Panc1 (cell line): Measurements from ENCODE around the gene PHF2. TPM values are rescaled to one million over a fixed set of nuclear protein-coding genes. Genes with fewer than 3 reads are reported as not detected.

Source experiments
- ATAC-seq: fragments of 200-7000 bp; cut with Tn5 transposase; 2 replicates; pipeline ENCODE4 v1.9.1; 2020; ENCODE audit warnings: mild to moderate bottlenecking, moderate library complexity
- BruUV-seq: library from RNA; stranded (reverse); fragments of 400-500 nt; replicated peaks from 2 replicates; lab custom pipeline; 2021; lab: Mats Ljungman, UMichigan
- CTCF ChIA-PET: fragments of 300-600 bp; sonication (Branson Sonifier 250); formaldehyde crosslinking; loops from one replicate; lab custom pipeline; 2022; ENCODE audit warnings: antibody characterized with exemption; lab: Charles Lee
- POLR2A ChIA-PET: fragments of 300-600 bp; sonication (Branson Sonifier 250); formaldehyde crosslinking; loops from one replicate; lab custom pipeline; 2022; ENCODE audit warnings: antibody characterized with exemption; lab: Charles Lee
- DNase-seq: peaks from one replicate; pipeline ENCODE4 v3.0.0-alpha.2; 2010; ENCODE audit warnings: low read depth, low spot score
- H3K27ac ChIP-seq: 2 replicates; pipeline ENCODE4 v1.5.1; 2011; ENCODE audit warnings: mild to moderate bottlenecking, low read length, inconsistent platforms
- H3K27me3 ChIP-seq: fragments of 200-500 bp; sonication (Bioruptor generic); 2 replicates; pipeline ENCODE4 v1.6.0; 2014; ENCODE audit warnings: low read length, inconsistent platforms; ENCODE audit not compliant: control insufficient read depth, insufficient read depth
- H3K36me3 ChIP-seq: fragments of 200-500 bp; sonication (Bioruptor generic); 2 replicates; pipeline ENCODE4 v1.5.1; 2014; ENCODE audit warnings: inconsistent platforms, mild to moderate bottlenecking, low read length, moderate library complexity; ENCODE audit not compliant: control insufficient read depth, insufficient read depth
- H3K4me1 ChIP-seq: 2 replicates; pipeline ENCODE4 v1.5.1; 2011; ENCODE audit warnings: inconsistent platforms, mild to moderate bottlenecking, low read length, moderate library complexity; ENCODE audit not compliant: control insufficient read depth, insufficient read depth
- H3K4me3 ChIP-seq, 2 experiments: 2 replicates each; pipeline ENCODE4 v1.5.1; 2011 to 2012; ENCODE audit warnings: low read depth in 2 of 2, low read length in 2 of 2, mild to moderate bottlenecking in 2 of 2, inconsistent platforms in 1 of 2, moderate library complexity in 1 of 2
- H3K9me3 ChIP-seq: fragments of 200-500 bp; sonication (Bioruptor generic); 2 replicates; pipeline ENCODE4 v1.5.1; 2014; ENCODE audit warnings: low read depth, mild to moderate bottlenecking, inconsistent platforms, low read length, moderate library complexity; ENCODE audit not compliant: control insufficient read depth, insufficient read depth
- CTCF ChIP-seq: fragments of 450-650 bp; IDR thresholded peaks from 2 replicates; pipeline ENCODE4 v1.5.1; 2017; ENCODE audit warnings: mild to moderate bottlenecking
- POLR2AphosphoS5 ChIP-seq: IDR thresholded peaks from 2 replicates; pipeline ENCODE4 v1.6.1; 2012; ENCODE audit warnings: mild to moderate bottlenecking, low read depth, low read length, moderate library complexity
- REST ChIP-seq, 2 experiments: IDR thresholded peaks; 2 replicates each; pipeline ENCODE4 v1.6.1; 2011 to 2012; ENCODE audit warnings: low read depth in 2 of 2, control low read depth in 1 of 2, low read length in 1 of 2, mild to moderate bottlenecking in 1 of 2, moderate library complexity in 1 of 2; ENCODE audit not compliant: insufficient read depth in 1 of 2
- SIN3A ChIP-seq: IDR thresholded peaks from 2 replicates; pipeline ENCODE4 v1.6.1; 2012; ENCODE audit warnings: low read depth, mild to moderate bottlenecking, low read length, moderate library complexity, borderline replicate concordance; ENCODE audit not compliant: insufficient read depth
- TCF7L2 ChIP-seq: IDR thresholded peaks from 2 replicates; pipeline ENCODE4 v1.6.1; 2011; ENCODE audit warnings: mild to moderate bottlenecking, low read depth, low read length, inconsistent platforms
- in situ Hi-C: cut with HindIII; loops from 2 replicates; pipeline ENCODE4 v1.10.0; 2016; ENCODE audit warnings: low sequenced_read_pairs, low pct_unique_long_range_greater_than_20kb
- intact Hi-C: fragments of 100-400 bp; cut with micrococcal nuclease; formaldehyde crosslinking; loops from one replicate; pipeline ENCODE4 v1.10.0; 2022; ENCODE audit not compliant: unreplicated experiment
- total RNA-seq: library from RNA; stranded (reverse); gene quantifications from one replicate; pipeline ENCODE4 v1.2.1, GENCODE V29; 2021; ENCODE audit not compliant: unreplicated experiment

Gene PHF2
- total RNA-seq, 1 experiment from 2014 or later = 16.6 TPM

GRCh38 chr9:93660352-93661046 is 84.1 kb downstream of the PHF2 start:
- in situ Hi-C loops (no loop called here), intact Hi-C loops (no loop called here)
- no peak for ATAC-seq
- ChIA-PET POLR2A (no interaction called here), CTCF (no interaction called here)
- Histone ChIP-seq H3K36me3 (no peaks in the 10 kb centered on the region), H3K9me3 (no peaks in the 10 kb centered on the region), H3K4me1 (no peaks in the 10 kb centered on the region), H3K27me3 (no peaks in the 10 kb centered on the region), H3K27ac (no peak overlapping the region), H3K4me3 (no peak overlapping the region)
- BruUV-seq = no TSS peak
- no peak for TF ChIP-seq POLR2AphosphoS5
- TF ChIP-seq CTCF = no peak
- no peak for TF ChIP-seq SIN3A
- TF ChIP-seq REST (IDR thresholded peaks at IDR 0.05; ENCODE audit: insufficient read depth in 1 of 2, low read depth in 2 of 2, low read length in 1 of 2) = no peak
- no peak for TF ChIP-seq TCF7L2
- DNase-seq = no peak

- Histone ChIP-seq H3K36me3 (no peaks in the 10 kb centered on the region), H3K9me3 (no peaks in the 10 kb centered on the region), H3K4me1 (no peaks in the 10 kb centered on the region), H3K27me3 (no peaks in the 10 kb centered on the region), H3K27ac (no peak overlapping the region), H3K4me3 (no peak overlapping the region)
- no TSS peak for BruUV-seq
- in situ Hi-C loops = no loop called here
- ChIA-PET POLR2A (no interaction called here), CTCF (no interaction called here)
- no peak for TF ChIP-seq CTCF
- TF ChIP-seq TCF7L2 = no peak
- TF ChIP-seq POLR2AphosphoS5 = no peak
- TF ChIP-seq SIN3A = no peak
- no peak for TF ChIP-seq REST (IDR thresholded peaks at IDR 0.05; ENCODE audit: insufficient read depth in 1 of 2, low read depth in 2 of 2, low read length in 1 of 2)
- DNase-seq (no peak), ATAC-seq (no peak)
- intact Hi-C loops = no loop called here
These were observed 85.2 kb downstream of the PHF2 start for GRCh38 chr9:93661591-93661990.
